IMR-90 (cell line): ENCODE results near the gene DOK1. TPM values are rescaled to one million over a fixed set of nuclear protein-coding genes. Genes with fewer than 3 reads are reported as not detected.

ENCODE experiments used
- ATAC-seq: fragments of 200-7000 bp; cut with Tn5 transposase; 2 replicates; pipeline ENCODE4 v1.9.1; 2020; ENCODE audit warnings: low read depth, mild to moderate bottlenecking, moderate library complexity
- BruUV-seq: library from RNA; stranded (reverse); fragments of 400-500 nt; replicated peaks from 2 replicates; lab custom pipeline; 2021; lab: Mats Ljungman, UMichigan
- CTCF ChIA-PET: fragments of 300-600 bp; formaldehyde crosslinking; extraction: SDS; loops from one replicate; lab custom pipeline; 2021; ENCODE audit warnings: antibody characterized with exemption; lab: Yijun Ruan, JAX
- POLR2A ChIA-PET: fragments of 300-600 bp; sonication (Branson Sonifier 250); formaldehyde crosslinking; loops from one replicate; lab custom pipeline; 2022; ENCODE audit warnings: antibody characterized with exemption; ENCODE audit not compliant: unreplicated experiment; lab: Charles Lee
- DNase-seq: peaks from one replicate; pipeline ENCODE4 v3.0.0; 2013
- H2AFZ ChIP-seq: replicated peaks from 2 replicates; pipeline ENCODE3; 2013; ENCODE audit warnings: low read length, mild to moderate bottlenecking; ENCODE audit not compliant: poor library complexity
- H2AK5ac ChIP-seq: 2 replicates; pipeline ENCODE4 v1.6.1; 2013; ENCODE audit warnings: low read depth, low read length, inconsistent platforms
- H2AK9ac ChIP-seq: replicated peaks from 2 replicates; pipeline ENCODE3; 2013; ENCODE audit warnings: mild to moderate bottlenecking, low read depth, low read length, moderate library complexity; ENCODE audit not compliant: poor library complexity
- H2BK120ac ChIP-seq: 2 replicates; pipeline ENCODE4 v1.6.1; 2013; ENCODE audit warnings: low read depth, low read length, inconsistent platforms
- H2BK15ac ChIP-seq: 3 replicates; pipeline ENCODE4 v1.6.1; 2013; ENCODE audit warnings: low read depth, low read length, inconsistent platforms
- H2BK20ac ChIP-seq: 2 replicates; pipeline ENCODE4 v1.6.1; 2013; ENCODE audit warnings: low read depth, mild to moderate bottlenecking, inconsistent platforms, low read length, moderate library complexity
- H2BK5ac ChIP-seq: 2 replicates; pipeline ENCODE4 v1.6.1; 2013; ENCODE audit warnings: mild to moderate bottlenecking, low read depth, low read length, inconsistent platforms; ENCODE audit not compliant: poor library complexity, severe bottlenecking
- H3K14ac ChIP-seq: replicated peaks from 2 replicates; pipeline ENCODE4 v1.6.1; 2013; ENCODE audit warnings: low read depth, low read length, inconsistent platforms
- H3K18ac ChIP-seq: 2 replicates; pipeline ENCODE4 v1.6.1; 2013; ENCODE audit warnings: low read depth, low read length, control low read depth
- H3K23ac ChIP-seq: 2 replicates; pipeline ENCODE4 v1.6.1; 2013; ENCODE audit warnings: low read depth, low read length, inconsistent platforms
- H3K27ac ChIP-seq: 2 replicates; pipeline ENCODE4 v1.5.1; 2013; ENCODE audit warnings: mild to moderate bottlenecking, control low read depth, low read length; ENCODE audit not compliant: insufficient read depth
- H3K27me3 ChIP-seq: 2 replicates; pipeline ENCODE4 v1.6.1; 2013; ENCODE audit warnings: low read length; ENCODE audit not compliant: control insufficient read depth, insufficient read depth
- H3K36me3 ChIP-seq: 2 replicates; pipeline ENCODE4 v1.6.1; 2013; ENCODE audit warnings: low read length, mixed read lengths; ENCODE audit not compliant: control insufficient read depth, insufficient read depth
- H3K4ac ChIP-seq: 2 replicates; pipeline ENCODE4 v1.6.1; 2013; ENCODE audit warnings: low read depth, low read length, inconsistent platforms
- H3K4me1 ChIP-seq: 2 replicates; pipeline ENCODE4 v1.6.1; 2013; ENCODE audit warnings: low read length, mixed read lengths; ENCODE audit not compliant: control insufficient read depth, insufficient read depth
- H3K4me2 ChIP-seq: 2 replicates; pipeline ENCODE4 v1.6.1; 2013; ENCODE audit warnings: low read depth, mild to moderate bottlenecking, control low read depth, low read length, moderate library complexity
- H3K4me3 ChIP-seq: 2 replicates; pipeline ENCODE4 v1.5.1; 2013; ENCODE audit warnings: low read depth, mild to moderate bottlenecking, control low read depth, low read length, moderate library complexity; ENCODE audit not compliant: insufficient read depth
- H3K56ac ChIP-seq: 2 replicates; pipeline ENCODE4 v1.6.1; 2013; ENCODE audit warnings: low read length, inconsistent platforms; ENCODE audit not compliant: insufficient read depth; ENCODE audit errors: extremely low read depth
- H3K79me1 ChIP-seq, 2 experiments: 2 replicates each; pipeline ENCODE4 v1.6.1; 2013; ENCODE audit warnings: low read length in 2 of 2, inconsistent platforms in 1 of 2, low read depth in 1 of 2
- H3K9ac ChIP-seq: 2 replicates; pipeline ENCODE4 v1.6.1; 2013; ENCODE audit warnings: low read depth, low read length, control low read depth
- H3K9me1 ChIP-seq: 2 replicates; pipeline ENCODE4 v1.6.1; 2013; ENCODE audit warnings: low read length, inconsistent platforms; ENCODE audit not compliant: insufficient read depth
- H3K9me3 ChIP-seq: 2 replicates; pipeline ENCODE4 v1.6.1; 2013; ENCODE audit warnings: low read length; ENCODE audit not compliant: control insufficient read depth, insufficient read depth
- H4K20me1 ChIP-seq: 2 replicates; pipeline ENCODE4 v1.6.1; 2013; ENCODE audit warnings: low read length, inconsistent platforms; ENCODE audit not compliant: insufficient read depth
- H4K5ac ChIP-seq: 2 replicates; pipeline ENCODE4 v1.6.1; 2013; ENCODE audit warnings: mild to moderate bottlenecking, low read depth, low read length, control low read depth
- H4K8ac ChIP-seq, 2 experiments: 2 replicates each; pipeline ENCODE4 v1.6.1; 2013; ENCODE audit warnings: low read depth in 2 of 2, low read length in 2 of 2, control low read depth in 1 of 2, inconsistent platforms in 1 of 2
- H4K91ac ChIP-seq: 2 replicates; pipeline ENCODE4 v1.6.1; 2013; ENCODE audit warnings: low read depth, low read length, inconsistent platforms; ENCODE audit not compliant: insufficient read depth
- BHLHE40 ChIP-seq: fragments of 150-350 bp; IDR thresholded peaks from 2 replicates; pipeline ENCODE4 v1.6.1; 2016; ENCODE audit warnings: mild to moderate bottlenecking, low read depth, low read length
- CEBPB ChIP-seq: IDR thresholded peaks from 2 replicates; pipeline ENCODE4 v1.6.1; 2012; ENCODE audit warnings: low read depth, low read length, improper control_type of control experiment
- CHD1 ChIP-seq: IDR thresholded peaks from 2 replicates; pipeline ENCODE4 v1.6.1; 2012; ENCODE audit warnings: low read depth, low read length, improper control_type of control experiment
- MXI1 ChIP-seq: IDR thresholded peaks from 2 replicates; pipeline ENCODE4 v1.6.1; 2012; ENCODE audit warnings: low read depth, mild to moderate bottlenecking, low read length, moderate library complexity, borderline replicate concordance
- NFE2L2 ChIP-seq: fragments of 150-350 bp; IDR thresholded peaks from 2 replicates; pipeline ENCODE4 v1.6.1; 2016; ENCODE audit warnings: low read depth, mild to moderate bottlenecking, low read length
- RAD21 ChIP-seq: IDR thresholded peaks from 2 replicates; pipeline ENCODE4 v1.6.1; 2012; ENCODE audit warnings: low read length, improper control_type of control experiment
- RFX5 ChIP-seq: IDR thresholded peaks from 2 replicates; pipeline ENCODE4 v1.8.0; 2012; ENCODE audit warnings: low read depth, mild to moderate bottlenecking, low read length, moderate library complexity
- SMC3 ChIP-seq: fragments of 150-350 bp; IDR thresholded peaks from 2 replicates; pipeline ENCODE4 v1.6.1; 2016; ENCODE audit warnings: low read depth, mild to moderate bottlenecking, antibody characterized with exemption, low read length, moderate library complexity
- WGBS, 2 experiments: methylation state at CpG; one replicate each; pipeline versions ENCODE4 v1.1.5 to v1.1.7; 2013; ENCODE audit warnings: missing lambda C conversion rate in 2 of 2; ENCODE audit not compliant: insufficient read length in 1 of 2; ENCODE audit errors: extremely low coverage in 2 of 2; 5-methylcytosine and 5-hydroxymethylcytosine counted together
- dilution Hi-C: fragments of 300-500 bp; cut with HindIII; formaldehyde crosslinking; loops from one replicate; pipeline ENCODE4 v1.14.3; 2018; ENCODE audit warnings: low sequenced_read_pairs; ENCODE audit not compliant: unreplicated experiment
- in situ Hi-C: fragments of 300-500 bp; cut with MboI; formaldehyde crosslinking; loops from 3 replicates; pipeline ENCODE4 v1.14.3; 2019; ENCODE audit warnings: low sequenced_read_pairs, inconsistent platforms, mixed read lengths
- intact Hi-C: fragments of 100-400 bp; cut with micrococcal nuclease; formaldehyde crosslinking; loops from 2 replicates; pipeline ENCODE4 v1.10.0; 2022
- polyA plus RNA-seq, 3 experiments: library from polyadenylated mRNA; depleted of rRNA; stranded (reverse); fragments of >200 nt; gene quantifications; 2 replicates each; pipeline ENCODE4 v1.2.3, GENCODE V29; 2012; ENCODE audit warnings: low replicate concordance in 1 of 3
- total RNA-seq: library from RNA; depleted of rRNA; stranded (reverse); fragments of >200 nt; gene quantifications from 2 replicates; pipeline ENCODE4 v1.2.3, GENCODE V29; 2012
- TF ChIP-seq, protein P1 (sequence below): fragments of 150-350 bp; IDR thresholded peaks from 2 replicates; pipeline ENCODE4 v1.6.1; 2017; ENCODE audit warnings: mild to moderate bottlenecking, antibody characterized with exemption, low read length, low read depth

DOK1 gene
- total and polyA plus RNA-seq, 2 of the 4 experiments (the other 2 are of a cell fraction), result 15.4 to 17.6 TPM

DNA sequence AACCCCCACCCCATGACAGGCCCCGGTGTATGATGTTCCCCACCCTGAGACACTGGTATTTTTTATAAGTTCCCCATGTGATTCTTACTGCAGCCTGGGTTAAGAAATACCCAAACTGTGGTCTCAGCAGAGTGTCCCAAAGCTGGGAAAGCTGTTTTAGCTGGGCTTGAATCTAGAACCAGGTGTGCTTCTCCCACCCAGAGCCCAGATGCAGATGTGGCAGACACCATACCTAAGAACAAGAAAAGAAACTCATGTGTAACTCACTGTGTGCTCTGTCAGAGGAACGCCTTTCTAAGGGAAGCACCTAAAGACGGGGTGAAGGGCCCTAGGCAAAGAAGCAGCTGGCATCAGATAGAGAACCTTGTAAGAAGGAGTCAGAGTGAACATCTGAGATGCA lies 23.9 kb downstream of the DOK1 start:
- intact Hi-C loops, result loop anchor here (5.0 kb wide), 1 partner anchor 326 kb away; no protein-coding TSS in a partner anchor
- Histone ChIP-seq H2AK9ac (no peak overlapping the region), H3K27ac (peak overlapping the region; percentile 23; the same call in 1 of the 2 replicates), H3K4ac (peak overlapping the region; percentile 16), H4K8ac (peak overlapping the region in 1 of 2 experiments; percentile 56; a peak in 2 of 4 replicates), H2AK5ac (peak overlapping the region; percentile 54; the same call in 1 of the 2 replicates), H3K56ac (no peak overlapping the region), H3K4me2 (peak overlapping the region; percentile 19; the same call in 1 of the 2 replicates), H3K27me3 (no peaks in the 10 kb centered on the region), H3K4me1 (peaks cover 24% of the 10 kb centered on the region), H3K9me3 (no peaks in the 10 kb centered on the region), H2BK5ac (peak overlapping the region; percentile 27), H2BK15ac (0 out of 3 replicates have a peak overlapping the region, but pooled peaks have one; percentile 6), H4K5ac (0 out of 2 replicates have a peak overlapping the region, but pooled peaks have one; percentile 10), H3K9ac (no peak overlapping the region), H3K36me3 (no peaks in the 10 kb centered on the region), H3K79me1 (no peaks in the 10 kb centered on the region), H4K91ac (peak overlapping the region; percentile 17; the same call in 1 of the 2 replicates), H2BK20ac (peak overlapping the region; percentile 41; the same call in 1 of the 2 replicates), H2BK120ac (peak overlapping the region; percentile 22; the same call in 1 of the 2 replicates), H3K4me3 (no peak overlapping the region), H3K18ac (0 out of 2 replicates have a peak overlapping the region, but pooled peaks have one; percentile 13), H3K9me1 (peaks cover 22% of the 10 kb centered on the region), H3K14ac (no peak overlapping the region; the same call in 1 of the 2 replicates), H3K23ac (no peak overlapping the region), H2AFZ (no peak overlapping the region), H4K20me1 (no peaks in the 10 kb centered on the region)
- dilution Hi-C loops, result no loop called here
- ChIA-PET POLR2A (no interaction called here), CTCF (no interaction called here)
- TF ChIP-seq CEBPB, result no peak
- no peak for TF ChIP-seq RAD21
- no peak for TF ChIP-seq NFE2L2
- TF ChIP-seq, protein P1, sequence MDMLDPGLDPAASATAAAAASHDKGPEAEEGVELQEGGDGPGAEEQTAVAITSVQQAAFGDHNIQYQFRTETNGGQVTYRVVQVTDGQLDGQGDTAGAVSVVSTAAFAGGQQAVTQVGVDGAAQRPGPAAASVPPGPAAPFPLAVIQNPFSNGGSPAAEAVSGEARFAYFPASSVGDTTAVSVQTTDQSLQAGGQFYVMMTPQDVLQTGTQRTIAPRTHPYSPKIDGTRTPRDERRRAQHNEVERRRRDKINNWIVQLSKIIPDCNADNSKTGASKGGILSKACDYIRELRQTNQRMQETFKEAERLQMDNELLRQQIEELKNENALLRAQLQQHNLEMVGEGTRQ, result no peak
- TF ChIP-seq RFX5, result no peak
- no peak for TF ChIP-seq SMC3
- TF ChIP-seq CHD1, result no peak
- no peak for TF ChIP-seq MXI1
- no peak for TF ChIP-seq BHLHE40
- ATAC-seq, result no peak
- no peak for DNase-seq
- no TSS peak for BruUV-seq
- in situ Hi-C loops, result loop anchor here (5.0 kb wide), 1 partner anchor 96 kb away; the partner anchor contains the start of genes CCDC142 and TTC31
- no CpG with 5 or more reads among the region's 3 CpGs for WGBS, 2 experiments
